BLaER1 treated with 17β-estradiol and CSF1 and Interleukin-3, amounts not matched to agents 10 nM and 100 nM (cell line): ENCODE data around the gene DNM1.
"Not testable (repeated sequence)": the region's sequence is repeated elsewhere in the genome, so short reads cannot be mapped to it uniquely, and the experiment has no call there.

ENCODE experiments used
- H3K27ac ChIP-seq, 11 experiments: shearing (Covaris generic); formaldehyde crosslinking; 2 replicates each; pipeline ENCODE4 v1.8.1; 2022
- H3K27me3 ChIP-seq, 11 experiments: shearing (Covaris generic); formaldehyde crosslinking; 2 replicates each; pipeline ENCODE4 v1.8.1; 2022
- H3K36me3 ChIP-seq, 11 experiments: shearing (Covaris generic); formaldehyde crosslinking; 2 replicates each; pipeline ENCODE4 v1.8.1; 2022
- H3K4me1 ChIP-seq, 10 experiments: shearing (Covaris generic); formaldehyde crosslinking; 2 replicates each; pipeline ENCODE4 v1.8.1; 2022
- H3K4me2 ChIP-seq, 11 experiments: shearing (Covaris generic); formaldehyde crosslinking; 2 replicates each; pipeline ENCODE4 v1.8.1; 2022
- H3K4me3 ChIP-seq, 10 experiments: shearing (Covaris generic); formaldehyde crosslinking; 2 replicates each; pipeline ENCODE4 v1.8.1; 2022
- H3K9ac ChIP-seq, 11 experiments: shearing (Covaris generic); formaldehyde crosslinking; 2 replicates each; pipeline ENCODE4 v1.8.1; 2022
- H3K9me3 ChIP-seq, 11 experiments: shearing (Covaris generic); formaldehyde crosslinking; replicated peaks in 1 of 11; 2 replicates each; pipeline ENCODE4 v1.8.1; 2022
- H4K20me1 ChIP-seq, 11 experiments: shearing (Covaris generic); formaldehyde crosslinking; 2 replicates each; pipeline ENCODE4 v1.8.1; 2022
- Cebpa-rat ChIP-seq, 11 experiments: shearing (Covaris generic); IDR thresholded peaks; 2 replicates each; pipeline ENCODE4 v1.8.1; 2022

The DNM1 gene

DNA sequence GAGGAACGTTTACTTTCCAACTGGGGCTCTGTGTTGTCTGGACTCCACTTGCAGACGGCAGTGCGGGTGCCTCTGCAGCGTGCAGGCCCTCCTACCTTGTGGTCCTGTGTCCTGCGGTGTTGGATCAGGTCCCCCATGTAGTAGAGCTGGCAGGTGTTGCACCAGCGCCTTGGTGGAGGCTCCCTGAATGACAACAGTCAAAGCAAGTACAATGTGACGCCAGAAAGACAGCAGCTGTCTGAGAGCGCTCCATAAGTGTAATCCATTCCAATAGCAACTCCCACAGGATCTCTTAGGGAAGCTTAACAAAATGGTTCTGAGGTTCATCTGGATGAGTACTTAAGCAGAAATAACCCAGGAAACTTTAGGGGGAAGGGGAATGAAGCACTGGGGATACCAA lies 33.3 kb upstream of the DNM1 start:
- Histone ChIP-seq H4K20me1 (peaks cover 0 to 58% (median 20%) of the 10 kb centered on the region in 11 experiments; a peak in 13 of 22 replicates), H3K4me3 (no peak overlapping the region), H3K4me2 (no peak overlapping the region), H3K4me1 (peaks cover 0 to 11% (median 5%) of the 10 kb centered on the region in 10 experiments; a peak in 8 of 20 replicates), H3K27me3 (no peaks in the 10 kb centered on the region), H3K36me3 (peaks cover 70 to 100% (median 83%) of the 10 kb centered on the region in 11 experiments), H3K27ac (no peak overlapping the region), H3K9me3 (no peaks in the 10 kb centered on the region), H3K9ac (no peak overlapping the region)
- TF ChIP-seq Cebpa-rat (IDR thresholded peaks at IDR 0.05) = no peak

DNA sequence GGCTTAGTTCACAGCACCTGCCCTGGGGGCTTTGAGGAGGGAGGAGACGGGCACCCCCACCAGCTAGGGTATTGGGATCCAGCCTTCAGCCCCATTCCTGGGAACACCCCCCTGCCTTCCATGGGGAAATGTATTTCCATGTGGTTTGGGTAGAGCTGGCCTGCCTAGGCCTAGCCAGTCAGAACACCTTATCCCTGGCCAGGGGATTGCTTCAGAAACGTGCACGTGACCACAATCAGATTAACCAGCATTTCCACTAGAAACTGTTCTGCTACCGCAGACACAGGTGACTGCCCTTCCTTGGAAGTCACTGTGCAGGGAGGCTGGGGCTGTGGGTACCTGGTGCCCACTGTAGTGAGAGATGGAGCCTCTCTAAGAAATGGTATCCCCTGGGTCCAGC lies 29.1 kb upstream of the DNM1 start:
- Histone ChIP-seq H3K9ac (no peak overlapping the region), H3K9me3 (peaks cover 0 to 5% (median 2%) of the 10 kb centered on the region in 11 experiments; a peak in 12 of 22 replicates), H3K27ac (no peak overlapping the region), H3K36me3 (peaks cover 74 to 100% (median 83%) of the 10 kb centered on the region in 11 experiments), H4K20me1 (peaks cover 0 to 49% (median 8%) of the 10 kb centered on the region in 11 experiments; a peak in 10 of 22 replicates), H3K4me2 (no peak overlapping the region), H3K27me3 (no peaks in the 10 kb centered on the region), H3K4me3 (no peak overlapping the region), H3K4me1 (peaks cover 0 to 11% (median 5%) of the 10 kb centered on the region in 10 experiments; a peak in 8 of 20 replicates)
- TF ChIP-seq Cebpa-rat (IDR thresholded peaks at IDR 0.05) = no peak

GRCh38 chr9:128175102-128175563 lies 28.0 kb upstream of the DNM1 start:
- Histone ChIP-seq H3K9me3 (peaks cover 0 to 16% (median 11%) of the 10 kb centered on the region in 11 experiments; a peak in 17 of 22 replicates), H3K36me3 (peaks cover 74 to 100% (median 83%) of the 10 kb centered on the region in 11 experiments), H3K4me2 (no peak overlapping the region), H3K4me1 (peaks cover 0 to 11% (median 5%) of the 10 kb centered on the region in 10 experiments; a peak in 8 of 20 replicates), H3K27me3 (no peaks in the 10 kb centered on the region), H3K27ac (no peak overlapping the region), H4K20me1 (peaks cover 0 to 38% (median 4%) of the 10 kb centered on the region in 11 experiments; a peak in 9 of 22 replicates), H3K9ac (0 out of 22 replicates have a peak overlapping the region, but pooled peaks of 2 of the 11 experiments have one; percentile 0 to 17), H3K4me3 (no peak overlapping the region)
- no peak for TF ChIP-seq Cebpa-rat (IDR thresholded peaks at IDR 0.05)

GRCh38 chr9:128175726-128176125 lies 27.5 kb upstream of the DNM1 start:
- H4K20me1 ChIP-seq = peaks cover 0 to 34% (median 4%) of the 10 kb centered on the region in 11 experiments; a peak in 9 of 22 replicates
- TF ChIP-seq Cebpa-rat (IDR thresholded peaks at IDR 0.05) = no peak
- peaks cover 74 to 100% (median 83%) of the 10 kb centered on the region in 11 experiments for H3K36me3 ChIP-seq
- H3K4me2 ChIP-seq = no peak overlapping the region
- H3K4me1 ChIP-seq = peaks cover 0 to 11% (median 5%) of the 10 kb centered on the region in 10 experiments; a peak in 8 of 20 replicates
- H3K4me3 ChIP-seq = no peak overlapping the region
- H3K27me3 ChIP-seq = no peaks in the 10 kb centered on the region
- no peak overlapping the region; a peak in 1 of 22 replicates for H3K27ac ChIP-seq
- H3K9me3 ChIP-seq = peaks cover 0 to 22% (median 16%) of the 10 kb centered on the region in 11 experiments; a peak in 17 of 22 replicates
- H3K9ac ChIP-seq = peak overlapping the region in 3 of 11 experiments; percentile 0 to 17 (median 8); a peak in 1 of 22 replicates

GRCh38 chr9:128178806-128179431 lies 24.3 kb upstream of the DNM1 start:
- Histone ChIP-seq H3K4me1 (no peaks in the 10 kb centered on the region), H3K4me2 (no peak overlapping the region), H3K27me3 (no peaks in the 10 kb centered on the region), H3K27ac (no peak overlapping the region), H3K9me3 (peaks cover 0 to 25% (median 16%) of the 10 kb centered on the region in 11 experiments; a peak in 17 of 22 replicates), H3K9ac (no peak overlapping the region), H3K4me3 (no peak overlapping the region), H4K20me1 (peaks cover 0 to 48% (median 4%) of the 10 kb centered on the region in 11 experiments; a peak in 8 of 22 replicates), H3K36me3 (peaks cover 86 to 98% (median 91%) of the 10 kb centered on the region in 11 experiments)
- TF ChIP-seq Cebpa-rat (IDR thresholded peaks at IDR 0.05) = no peak

GRCh38 chr9:128180001-128180400 lies 23.2 kb upstream of the DNM1 start:
- Histone ChIP-seq H3K27ac (no peak overlapping the region), H3K9ac (no peak overlapping the region), H3K4me1 (no peaks in the 10 kb centered on the region), H3K36me3 (peaks cover 88 to 98% (median 91%) of the 10 kb centered on the region in 11 experiments), H3K4me2 (no peak overlapping the region), H3K4me3 (no peak overlapping the region), H3K9me3 (peaks cover 0 to 25% (median 16%) of the 10 kb centered on the region in 11 experiments; a peak in 17 of 22 replicates), H4K20me1 (peaks cover 0 to 48% (median 4%) of the 10 kb centered on the region in 11 experiments; a peak in 7 of 22 replicates), H3K27me3 (no peaks in the 10 kb centered on the region)
- no peak for TF ChIP-seq Cebpa-rat (IDR thresholded peaks at IDR 0.05)

- peaks cover 0 to 25% (median 16%) of the 10 kb centered on the region in 11 experiments; a peak in 17 of 22 replicates for H3K9me3 ChIP-seq
- peaks cover 0 to 46% (median 4%) of the 10 kb centered on the region in 11 experiments; a peak in 7 of 22 replicates for H4K20me1 ChIP-seq
- no peak overlapping the region for H3K4me3 ChIP-seq
- no peak overlapping the region for H3K4me2 ChIP-seq
- H3K36me3 ChIP-seq = peaks cover 88 to 98% (median 91%) of the 10 kb centered on the region in 11 experiments
- no peak overlapping the region for H3K9ac ChIP-seq
- H3K27me3 ChIP-seq = no peaks in the 10 kb centered on the region
- no peak for TF ChIP-seq Cebpa-rat (IDR thresholded peaks at IDR 0.05)
- H3K4me1 ChIP-seq = no peaks in the 10 kb centered on the region
- H3K27ac ChIP-seq = no peak overlapping the region
These were observed 22.7 kb upstream of the DNM1 start for GRCh38 chr9:128180447-128180846.

DNA sequence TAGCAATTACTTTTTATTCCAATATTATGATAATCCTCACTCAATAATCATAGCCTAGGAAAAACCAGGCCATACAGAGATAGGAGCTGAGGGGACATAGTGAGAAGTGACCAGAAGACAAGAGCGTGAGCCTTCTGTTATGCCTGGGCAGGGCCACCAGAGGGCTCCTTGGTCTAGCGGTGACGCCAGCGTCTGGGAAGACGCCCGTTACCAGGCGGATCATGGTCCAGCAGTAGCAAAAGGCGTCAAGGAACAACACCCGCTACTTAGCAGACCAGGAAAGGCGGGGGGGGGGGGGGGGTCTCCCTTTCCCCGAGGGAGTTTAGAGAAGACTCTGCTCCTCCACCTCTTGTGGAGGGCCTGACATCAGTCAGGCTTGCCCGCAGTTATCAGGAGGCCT lies 21.7 kb upstream of the DNM1 start:
- Histone ChIP-seq H3K36me3 (peaks cover 88 to 98% (median 91%) of the 10 kb centered on the region in 11 experiments), H4K20me1 (peaks cover 0 to 40% (median 3%) of the 10 kb centered on the region in 11 experiments; a peak in 6 of 22 replicates), H3K9me3 (peaks cover 0 to 25% (median 16%) of the 10 kb centered on the region in 11 experiments; a peak in 17 of 22 replicates)
- H3K27ac ChIP-seq, H3K4me2 ChIP-seq, H3K9ac ChIP-seq, H3K27me3 ChIP-seq, H3K4me3 ChIP-seq, H3K4me1 ChIP-seq: not testable (repeated sequence)
